ENCODE results near the gene GOLIM4. TPM values are rescaled to one million over a fixed set of nuclear protein-coding genes. Genes with fewer than 3 reads are reported as not detected.

The GOLIM4 gene
- total and polyA plus RNA-seq, 2 experiments from 2014 or later = 34.4 to 50.5 TPM

GRCh38 chr3:168134931-168135330, 39.2 kb upstream of the GOLIM4 start:
- Mint-ChIP-seq H3K4me1 (no peaks in the 10 kb centered on the region), H3K27ac (no peak overlapping the region), H3K4me3 (no peak overlapping the region), H3K9me3 (no peaks in the 10 kb centered on the region; the same call in 2 of the 3 replicates), H3K27me3 (ENCODE audit: insufficient read depth, low read depth, poor library complexity) (no peaks in the 10 kb centered on the region), H3K36me3 (ENCODE audit: low read depth) (no peaks in the 10 kb centered on the region)
- Histone ChIP-seq H2AFZ (no peak overlapping the region), H3K79me2 (replicated peaks; ENCODE audit: insufficient read depth) (no peaks in the 10 kb centered on the region), H3K9me2 (ENCODE audit: insufficient read depth) (no peaks in the 10 kb centered on the region; the same call in 1 of the 2 replicates), H4K20me1 (replicated peaks; ENCODE audit: insufficient read depth) (no peaks in the 10 kb centered on the region), H3K27ac (ENCODE audit: low read depth) (no peak overlapping the region), H3K4me1 (ENCODE audit: insufficient read depth) (no peaks in the 10 kb centered on the region), H3K27me3 (ENCODE audit: insufficient read depth) (no peaks in the 10 kb centered on the region), H3F3A (replicated peaks; ENCODE audit: low read depth) (no peaks in the 10 kb centered on the region), H3K4me3 (no peak overlapping the region), H3K36me3 (ENCODE audit: insufficient read depth) (no peaks in the 10 kb centered on the region), H3K4me2 (no peak overlapping the region)
- TF ChIP-seq NANOG (IDR thresholded peaks at IDR 0.05; ENCODE audit: borderline replicate concordance) (no peak), POLR2AphosphoS5 (IDR thresholded peaks at IDR 0.05; ENCODE audit: low read depth) (no peak), ETS1 (IDR thresholded peaks at IDR 0.05) (no peak), EZH2 (IDR thresholded peaks at IDR 0.05; ENCODE audit: low read depth, unreplicated experiment) (no peak), ZNF331 (CRISPR knock-in tag; IDR thresholded peaks at IDR 0.05; ENCODE audit: low read depth) (no peak), JUNB (IDR thresholded peaks at IDR 0.05; ENCODE audit: unreplicated experiment) (no peak), ZNF462 (CRISPR knock-in tag; IDR thresholded peaks at IDR 0.05) (no peak), CTCF (conservative IDR thresholded peaks at IDR 0.05; ENCODE audit: low read depth in 2 of 2) (no peak), STAT1 (IDR thresholded peaks at IDR 0.05; ENCODE audit: unreplicated experiment) (no peak), ZNF114 (CRISPR knock-in tag; IDR thresholded peaks at IDR 0.05) (no peak), EZH2phosphoT487 (IDR thresholded peaks at IDR 0.05; ENCODE audit: unreplicated experiment) (no peak), CREB1 (CRISPR knock-in tag; IDR thresholded peaks at IDR 0.05; ENCODE audit: low read depth) (no peak), REST (IDR thresholded peaks at IDR 0.05; ENCODE audit: unreplicated experiment) (no peak)
- DNase-seq (ENCODE audit: low spot score) (no peak), ATAC-seq (no peak)
